Uterus (tissue), 4 donors: Measurements from ENCODE around the gene KRT6B. TPM values are rescaled to one million over a fixed set of nuclear protein-coding genes. Genes with fewer than 3 reads are reported as not detected.

Experiments
- DNase-seq, 2 donors: peaks; one replicate each; pipeline ENCODE4 v3.0.0-alpha.2; 2019 to 2020
- H3K27ac ChIP-seq, 2 donors: fragments of 200-600 bp; sonication (generic); 1 replicate in 1 of 2; 2 replicates in 1 of 2; pipeline ENCODE4 v1.5.1; 2016 to 2018
- H3K27me3 ChIP-seq, 2 donors: fragments of 200-600 bp; sonication (generic); one replicate each; pipeline ENCODE4 v1.5.1; 2018 to 2019; ENCODE audit warnings: control low read depth in 1 of 2
- H3K36me3 ChIP-seq, 2 donors: fragments of 200-600 bp; sonication (generic); one replicate each; pipeline ENCODE4 v1.5.1; 2019; ENCODE audit warnings: control low read depth in 1 of 2
- H3K4me1 ChIP-seq, 2 donors: fragments of 200-600 bp; sonication (generic); one replicate each; pipeline ENCODE4 v1.5.1; 2018 to 2019; ENCODE audit warnings: control low read depth in 1 of 2
- H3K4me3 ChIP-seq, 2 donors: fragments of 200-600 bp; sonication (generic); 1 replicate in 1 of 2; 2 replicates in 1 of 2; pipeline ENCODE4 v1.5.1; 2018 to 2019; ENCODE audit warnings: mild to moderate bottlenecking in 1 of 2
- H3K9me3 ChIP-seq, 2 donors: fragments of 200-600 bp; sonication (generic); one replicate each; pipeline ENCODE4 v1.5.1; 2019; ENCODE audit warnings: control low read depth in 1 of 2
- CTCF ChIP-seq, 4 experiments: fragments of 200-600 bp in 2 of 4; fragments of 450-650 bp in 2 of 4; sonication (generic) in 2 of 4; IDR thresholded peaks; one replicate each; pipeline ENCODE4 v1.5.1; 2016 to 2019; ENCODE audit warnings: antibody characterized with exemption in 4 of 4, mild to moderate bottlenecking in 2 of 4, moderate library complexity in 1 of 4
- POLR2A ChIP-seq, 2 donors: fragments of 450-650 bp; IDR thresholded peaks; one replicate each; pipeline ENCODE4 v1.6.1; 2016; ENCODE audit warnings: antibody characterized with exemption in 2 of 2, mild to moderate bottlenecking in 1 of 2, moderate library complexity in 1 of 2
- intact Hi-C: fragments of 100-400 bp; cut with DNase I; formaldehyde crosslinking; loops from one replicate; pipeline ENCODE4 v1.15.1; 2023; ENCODE audit warnings: low total_unique reads
- total RNA-seq, 4 donors: library from RNA; depleted of rRNA in 3 of 4; stranded (reverse); fragments of >200 nt in 3 of 4; gene quantifications; one replicate each; pipeline versions ENCODE4 v1.1.0 to v1.2.4, GENCODE V29; 2014 to 2023
- donor health status: DM: yes; HTN: yes; CAD: no.

KRT6B gene
- total RNA-seq, 4 donors from 2014 or later = not detected

GRCh38 chr12:52401526-52401925 lies 50.4 kb downstream of the KRT6B start:
- Histone ChIP-seq H3K9me3 (no peaks in the 10 kb centered on the region), H3K4me3 (no peak overlapping the region), H3K27me3 (no peaks in the 10 kb centered on the region), H3K4me1 (no peaks in the 10 kb centered on the region), H3K27ac (no peak overlapping the region), H3K36me3 (no peaks in the 10 kb centered on the region)
- TF ChIP-seq CTCF (IDR thresholded peaks at IDR 0.05) (no peak), POLR2A (IDR thresholded peaks at IDR 0.05) (no peak)
- intact Hi-C loops = no loop called here
- DNase-seq = no peak

- TF ChIP-seq CTCF (IDR thresholded peaks at IDR 0.05) (no peak), POLR2A (IDR thresholded peaks at IDR 0.05) (no peak)
- Histone ChIP-seq H3K27me3 (no peaks in the 10 kb centered on the region), H3K27ac (no peak overlapping the region), H3K4me3 (no peak overlapping the region), H3K36me3 (no peaks in the 10 kb centered on the region), H3K4me1 (no peaks in the 10 kb centered on the region), H3K9me3 (no peaks in the 10 kb centered on the region)
- intact Hi-C loops = no loop called here
- no peak for DNase-seq
Measured at GRCh38 chr12:52400906-52401305, 51.0 kb downstream of the KRT6B start.

GRCh38 chr12:52399756-52400155 lies 52.2 kb downstream of the KRT6B start:
- intact Hi-C loops = no loop called here
- DNase-seq = no peak

GRCh38 chr12:52398176-52398575 lies 53.8 kb downstream of the KRT6B start:
- H3K4me1 ChIP-seq = no peaks in the 10 kb centered on the region
- no peaks in the 10 kb centered on the region for H3K36me3 ChIP-seq
- TF ChIP-seq CTCF (IDR thresholded peaks at IDR 0.05) = no peak
- TF ChIP-seq POLR2A (IDR thresholded peaks at IDR 0.05) = no peak
- no peak overlapping the region for H3K4me3 ChIP-seq
- no peak overlapping the region for H3K27ac ChIP-seq
- no peak for DNase-seq
- intact Hi-C loops = no loop called here
- H3K27me3 ChIP-seq = no peaks in the 10 kb centered on the region
- no peaks in the 10 kb centered on the region for H3K9me3 ChIP-seq

More at GRCh38 chr12:52399756-52400155, 52.2 kb downstream of the KRT6B start:
- no peaks in the 10 kb centered on the region for H3K27me3 ChIP-seq
- no peak overlapping the region for H3K4me3 ChIP-seq
- H3K9me3 ChIP-seq = no peaks in the 10 kb centered on the region
- no peaks in the 10 kb centered on the region for H3K36me3 ChIP-seq
- TF ChIP-seq POLR2A (IDR thresholded peaks at IDR 0.05) (no peak), CTCF (IDR thresholded peaks at IDR 0.05) (no peak)
- H3K27ac ChIP-seq = no peak overlapping the region
- no peaks in the 10 kb centered on the region for H3K4me1 ChIP-seq

- H3K27me3 ChIP-seq = no peaks in the 10 kb centered on the region
- H3K4me3 ChIP-seq = no peak overlapping the region
- TF ChIP-seq CTCF (IDR thresholded peaks at IDR 0.05) (no peak), POLR2A (IDR thresholded peaks at IDR 0.05) (no peak)
- H3K36me3 ChIP-seq = no peaks in the 10 kb centered on the region
- H3K27ac ChIP-seq = no peak overlapping the region
- intact Hi-C loops = no loop called here
- H3K4me1 ChIP-seq = no peaks in the 10 kb centered on the region
- H3K9me3 ChIP-seq = no peaks in the 10 kb centered on the region
- DNase-seq = no peak
Measured at GRCh38 chr12:52396656-52397055, 55.3 kb downstream of the KRT6B start.

Other genes with a start within 250 kb of the KRT6B start
- 10 to 100 TPM in 1 of 4 donors, 1 to 10 TPM in 2, not detected in 1; 2.1 to 51.2 (median 5.1) TPM for gene KRT7, start 218.9 kb downstream of the KRT6B start, total RNA-seq
- under 1 TPM in 1 of 4 donors, not detected in 3; 0.35 TPM for gene KRT86, start 177.5 kb downstream of the KRT6B start, total RNA-seq
- not detected for gene KRT81, start 160.6 kb downstream of the KRT6B start, total RNA-seq
- under 1 TPM in 1 of 4 donors, not detected in 3; 0.21 TPM for gene KRT83, start 130.7 kb downstream of the KRT6B start, total RNA-seq
- gene KRT85, start 84.7 kb downstream of the KRT6B start, total RNA-seq = under 1 TPM in 1 of 4 donors, not detected in 3; 0.76 TPM
- gene KRT84, start 66.5 kb downstream of the KRT6B start, total RNA-seq = under 1 TPM in 1 of 4 donors, not detected in 3; 0.14 TPM
- gene KRT82, start 45.8 kb downstream of the KRT6B start, total RNA-seq = not detected
- not detected for gene KRT75, start 17.8 kb downstream of the KRT6B start, total RNA-seq
- gene KRT6C, start 21.7 kb upstream of the KRT6B start, total RNA-seq = under 1 TPM in 2 of 4 donors, not detected in 2; 0.14 to 0.34 TPM
- 10 to 100 TPM in 1 of 4 donors, 1 to 10 TPM in 1, under 1 TPM in 1, not detected in 1; 0.90 to 48.5 (median 1.7) TPM for gene KRT6A, start 41.1 kb upstream of the KRT6B start, total RNA-seq
- 10 to 100 TPM in 1 of 4 donors, 1 to 10 TPM in 1, not detected in 2; 2.0 to 33.7 TPM for gene KRT5, start 68.2 kb upstream of the KRT6B start, total RNA-seq
- gene KRT71, start 101.0 kb upstream of the KRT6B start, total RNA-seq = not detected
- not detected for gene KRT74, start 121.7 kb upstream of the KRT6B start, total RNA-seq
- gene KRT72, start 149.3 kb upstream of the KRT6B start, total RNA-seq = under 1 TPM in 1 of 4 donors, not detected in 3; 0.51 TPM
- gene KRT73, start 166.4 kb upstream of the KRT6B start, total RNA-seq = not detected
- gene KRT2, start 200.1 kb upstream of the KRT6B start, total RNA-seq = not detected
- 1 to 10 TPM in 1 of 4 donors, under 1 TPM in 1, not detected in 2; 0.88 to 1.5 TPM for gene KRT1, start 228.3 kb upstream of the KRT6B start, total RNA-seq